WERI-Rb-1 (cell line): ENCODE results near the gene FAM135A.
"Not testable (repeated sequence)": the region's sequence is repeated elsewhere in the genome, so short reads cannot be mapped to it uniquely, and the experiment has no call there.

Experiments
- DNase-seq: peaks from one replicate; pipeline ENCODE4 v3.0.0-alpha.2; 2020
- H3K27ac ChIP-seq: fragments of 250-450 bp; sonication (Bioruptor Pico); 2 replicates; pipeline ENCODE4 v1.5.1; 2020; ENCODE audit warnings: mild to moderate bottlenecking, moderate library complexity
- H3K27me3 ChIP-seq: fragments of 250-450 bp; sonication (Bioruptor Pico); 2 replicates; pipeline ENCODE4 v1.5.1; 2021; ENCODE audit warnings: mild to moderate bottlenecking, low read depth, moderate library complexity; ENCODE audit not compliant: insufficient read depth, severe bottlenecking
- H3K36me3 ChIP-seq: fragments of 250-450 bp; sonication (Bioruptor Pico); 2 replicates; pipeline ENCODE4 v1.5.1; 2020; ENCODE audit warnings: mild to moderate bottlenecking, moderate library complexity
- H3K4me3 ChIP-seq: 2 replicates; pipeline ENCODE4 v1.5.1; 2011; ENCODE audit warnings: low read depth, mild to moderate bottlenecking, control low read depth, low read length
- H3K9me3 ChIP-seq: fragments of 250-450 bp; sonication (Bioruptor Pico); 2 replicates; pipeline ENCODE4 v1.5.1; 2021; ENCODE audit warnings: mild to moderate bottlenecking, moderate library complexity; ENCODE audit not compliant: severe bottlenecking
- CTCF ChIP-seq: IDR thresholded peaks from 2 replicates; pipeline ENCODE4 v1.5.1; 2011; ENCODE audit warnings: low read depth, mild to moderate bottlenecking, control low read depth, inconsistent platforms, low read length

FAM135A gene

GRCh38 chr6:70456735-70457134 lies 43.4 kb downstream of the FAM135A start:
- Histone ChIP-seq H3K27ac (no peak overlapping the region), H3K9me3 (no peaks in the 10 kb centered on the region), H3K27me3 (no peaks in the 10 kb centered on the region), H3K4me3 (no peak overlapping the region), H3K36me3 (peaks cover 4% of the 10 kb centered on the region)
- TF ChIP-seq CTCF = no peak
- DNase-seq = no peak

- H3K27me3 ChIP-seq = no peaks in the 10 kb centered on the region
Measured at GRCh38 chr6:70459235-70459634, 45.9 kb downstream of the FAM135A start.

GRCh38 chr6:70459699-70460098 lies 46.4 kb downstream of the FAM135A start:
- not testable (repeated sequence) for H3K4me3 ChIP-seq, H3K27me3 ChIP-seq, H3K9me3 ChIP-seq, DNase-seq, H3K27ac ChIP-seq, H3K36me3 ChIP-seq

More at GRCh38 chr6:70459235-70459634, 45.9 kb downstream of the FAM135A start:
- H3K27ac ChIP-seq = no peak overlapping the region
- H3K36me3 ChIP-seq = no peaks in the 10 kb centered on the region
- H3K9me3 ChIP-seq = no peaks in the 10 kb centered on the region
- no peak for DNase-seq
- no peak overlapping the region for H3K4me3 ChIP-seq
- no peak for TF ChIP-seq CTCF

GRCh38 chr6:70470016-70470415 lies 56.7 kb downstream of the FAM135A start:
- H3K27me3 ChIP-seq = no peaks in the 10 kb centered on the region
- H3K27ac ChIP-seq = no peak overlapping the region
- H3K9me3 ChIP-seq = no peaks in the 10 kb centered on the region
- TF ChIP-seq CTCF = no peak
- no peak for DNase-seq
- no peak overlapping the region for H3K4me3 ChIP-seq
- H3K36me3 ChIP-seq = no peaks in the 10 kb centered on the region

GRCh38 chr6:70470510-70470909 lies 57.2 kb downstream of the FAM135A start:
- not testable (repeated sequence) for DNase-seq

GRCh38 chr6:70474751-70475150 lies 61.4 kb downstream of the FAM135A start:
- no peak for DNase-seq
- Histone ChIP-seq H3K36me3 (peaks cover 14% of the 10 kb centered on the region), H3K9me3 (no peaks in the 10 kb centered on the region), H3K4me3 (no peak overlapping the region), H3K27ac (no peak overlapping the region), H3K27me3 (no peaks in the 10 kb centered on the region)
- no peak for TF ChIP-seq CTCF

More at GRCh38 chr6:70470510-70470909, 57.2 kb downstream of the FAM135A start:
- not testable (repeated sequence) for H3K27ac ChIP-seq, H3K4me3 ChIP-seq, H3K27me3 ChIP-seq, H3K9me3 ChIP-seq, H3K36me3 ChIP-seq

- H3K36me3 ChIP-seq = peaks cover 14% of the 10 kb centered on the region
- H3K27ac ChIP-seq = no peak overlapping the region
- no peaks in the 10 kb centered on the region for H3K9me3 ChIP-seq
- TF ChIP-seq CTCF = no peak
- H3K4me3 ChIP-seq = no peak overlapping the region
- no peak for DNase-seq
- no peaks in the 10 kb centered on the region for H3K27me3 ChIP-seq
Measured at GRCh38 chr6:70479236-70479635, 65.9 kb downstream of the FAM135A start.

- H3K27me3 ChIP-seq, H3K27ac ChIP-seq, H3K36me3 ChIP-seq, H3K9me3 ChIP-seq, DNase-seq, H3K4me3 ChIP-seq: not testable (repeated sequence)
Measured at GRCh38 chr6:70486638-70487037, 73.3 kb downstream of the FAM135A start.
